HG03460 (cell line): ENCODE data around the gene MCM8.

Source experiments
- ATAC-seq: cut with Tn5 transposase; IDR thresholded peaks from one replicate; pipeline ENCODE4 v1.9.1; 2021; ENCODE audit not compliant: unreplicated experiment

The MCM8 gene

GRCh38 chr20:5945963-5946362, 4.5 kb upstream of the MCM8 start:
- ATAC-seq, result no peak

GRCh38 chr20:5947276-5947675, 3.2 kb upstream of the MCM8 start:
- no peak for ATAC-seq

DNA sequence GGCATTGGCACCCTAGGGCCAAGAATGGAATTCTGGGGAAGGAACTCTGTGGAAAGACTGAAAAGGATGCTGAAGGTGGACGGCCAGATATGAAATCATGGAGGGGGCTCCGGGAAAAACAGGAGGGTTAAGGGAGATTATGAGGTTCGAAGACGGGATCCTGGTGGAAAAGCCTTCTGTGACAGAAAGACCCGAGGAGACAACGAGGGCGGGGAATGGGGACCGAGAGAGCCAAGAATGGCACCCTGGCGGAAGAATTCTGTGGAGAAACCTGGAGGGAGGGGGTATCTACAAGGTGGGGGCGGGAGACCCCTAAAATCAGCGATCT, 545 bp upstream of the MCM8 start:
- no peak for ATAC-seq

DNA sequence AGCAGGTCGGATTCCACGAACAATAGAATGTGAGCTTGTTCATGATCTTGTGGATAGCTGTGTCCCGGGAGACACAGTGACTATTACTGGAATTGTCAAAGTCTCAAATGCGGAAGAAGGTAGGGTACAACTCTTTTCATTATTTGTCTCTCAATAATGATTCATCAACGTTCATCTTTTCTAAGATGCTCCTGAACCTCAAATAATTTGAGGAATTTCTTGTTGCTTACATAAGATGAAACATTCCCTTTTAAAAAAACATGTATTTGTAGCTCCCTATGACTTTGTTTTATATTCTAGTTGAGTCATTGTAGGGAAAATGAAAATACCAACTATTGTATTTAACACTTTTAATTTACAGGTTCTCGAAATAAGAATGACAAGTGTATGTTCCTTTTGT, 17.0 kb downstream of the MCM8 start:
- ATAC-seq, result no peak

- no peak for ATAC-seq
These were observed 18.0 kb downstream of the MCM8 start for GRCh38 chr20:5968462-5968861.

GRCh38 chr20:5969348-5969935, 19.0 kb downstream of the MCM8 start:
- ATAC-seq, result no peak

DNA sequence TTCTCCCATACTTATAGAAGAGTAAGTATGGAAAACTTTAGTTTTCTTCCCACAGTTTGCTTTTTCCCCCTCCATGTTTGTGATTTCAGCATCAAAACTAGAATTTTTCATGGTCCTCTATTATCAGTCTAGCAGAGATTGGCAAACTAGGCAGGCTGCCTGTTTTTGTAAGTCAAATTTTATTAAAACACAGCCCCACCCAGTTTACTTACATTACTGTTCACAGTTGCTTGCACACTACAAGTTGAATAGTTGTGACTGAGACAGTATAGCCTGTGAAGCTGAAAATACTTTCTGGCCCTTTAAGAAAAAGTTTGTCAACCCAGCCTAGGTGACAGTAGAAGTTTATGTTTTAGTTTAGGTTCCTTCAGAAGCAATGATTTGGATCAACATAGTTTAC, 19.5 kb downstream of the MCM8 start:
- ATAC-seq, result no peak

GRCh38 chr20:5970381-5970780, 19.9 kb downstream of the MCM8 start:
- ATAC-seq, result no peak

DNA sequence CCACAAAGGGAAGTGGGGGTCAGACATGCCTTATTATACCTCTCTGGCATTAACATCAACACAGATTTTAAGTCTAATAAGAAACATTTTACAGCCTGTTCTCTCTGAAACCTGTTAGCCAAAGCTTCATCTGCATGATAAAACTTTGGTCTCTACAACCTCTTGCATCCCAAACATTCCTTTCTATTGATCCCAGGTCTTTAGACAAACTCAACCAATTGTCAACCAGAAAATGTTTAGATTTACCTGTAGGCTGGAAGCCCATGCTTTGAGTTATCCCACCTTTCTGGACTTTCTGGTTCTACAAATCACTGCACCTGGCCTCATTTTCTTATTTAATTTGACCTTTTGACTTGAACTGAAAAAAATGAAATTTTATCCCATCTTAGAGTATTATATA, 20.8 kb downstream of the MCM8 start:
- ATAC-seq, result no peak

- no peak for ATAC-seq
These were observed 22.7 kb downstream of the MCM8 start for GRCh38 chr20:5973172-5973571.

DNA sequence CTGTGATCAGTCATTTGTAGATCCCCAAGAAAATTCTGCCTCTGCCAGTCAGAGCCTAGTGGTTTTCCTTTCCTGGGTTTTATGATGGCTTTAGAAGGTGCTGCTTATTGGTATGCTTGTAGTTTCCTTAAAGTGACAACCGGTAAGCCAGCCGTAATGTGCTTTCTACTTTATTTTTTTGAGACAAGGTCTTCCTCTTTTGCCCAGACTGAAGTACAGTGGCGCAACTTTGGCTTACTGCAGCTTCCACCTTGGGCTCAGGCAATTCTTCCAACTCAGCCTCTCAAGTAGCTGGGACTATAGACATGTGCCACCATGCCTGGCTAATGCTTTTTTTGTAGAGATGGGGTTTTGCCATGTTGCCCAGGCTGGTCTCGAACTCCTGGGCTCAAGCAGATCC, 23.5 kb downstream of the MCM8 start:
- ATAC-seq, result no peak

DNA sequence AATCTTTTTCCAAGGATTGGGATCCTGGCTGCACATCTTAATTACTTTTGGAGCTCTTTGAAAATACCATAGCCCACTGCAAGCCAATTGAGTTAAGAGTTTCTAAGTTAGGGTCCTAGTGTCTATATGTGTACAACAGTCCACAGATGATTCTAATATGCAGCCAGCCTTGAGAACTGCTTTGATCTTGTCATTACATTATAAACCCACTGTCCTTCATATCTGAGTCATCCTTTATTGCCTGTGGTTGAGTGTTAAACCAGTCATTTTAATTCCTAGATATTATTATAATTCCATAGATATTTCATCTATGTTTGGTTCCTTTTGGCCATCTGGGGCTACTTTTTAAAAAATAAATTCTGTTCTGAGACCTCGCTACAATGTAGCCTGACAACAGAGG, 24.1 kb downstream of the MCM8 start:
- ATAC-seq, result no peak

GRCh38 chr20:5975778-5976177, 25.3 kb downstream of the MCM8 start:
- ATAC-seq, result no peak

GRCh38 chr20:5977223-5977622, 26.8 kb downstream of the MCM8 start:
- ATAC-seq, result no peak

DNA sequence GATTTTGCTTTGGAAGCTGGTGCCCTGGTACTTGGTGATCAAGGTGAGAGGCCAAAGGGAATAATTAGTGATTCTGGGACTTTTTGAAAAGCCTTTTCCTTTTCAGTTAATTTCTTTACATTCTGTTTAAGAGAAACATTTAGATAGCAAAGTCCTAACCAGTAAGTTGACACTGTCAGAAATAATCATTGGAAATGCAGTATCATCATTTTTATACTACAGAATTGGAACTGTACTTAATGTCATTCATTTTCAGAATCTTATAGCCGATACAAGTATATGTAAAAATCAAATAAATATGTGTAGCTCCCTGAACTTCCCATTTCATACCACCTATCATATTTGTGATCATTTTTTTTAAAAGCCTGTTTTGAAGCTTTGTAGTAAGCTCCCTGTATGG, 27.5 kb downstream of the MCM8 start:
- no peak for ATAC-seq

- no peak for ATAC-seq
These were observed 29.3 kb downstream of the MCM8 start for GRCh38 chr20:5979801-5980200.

DNA sequence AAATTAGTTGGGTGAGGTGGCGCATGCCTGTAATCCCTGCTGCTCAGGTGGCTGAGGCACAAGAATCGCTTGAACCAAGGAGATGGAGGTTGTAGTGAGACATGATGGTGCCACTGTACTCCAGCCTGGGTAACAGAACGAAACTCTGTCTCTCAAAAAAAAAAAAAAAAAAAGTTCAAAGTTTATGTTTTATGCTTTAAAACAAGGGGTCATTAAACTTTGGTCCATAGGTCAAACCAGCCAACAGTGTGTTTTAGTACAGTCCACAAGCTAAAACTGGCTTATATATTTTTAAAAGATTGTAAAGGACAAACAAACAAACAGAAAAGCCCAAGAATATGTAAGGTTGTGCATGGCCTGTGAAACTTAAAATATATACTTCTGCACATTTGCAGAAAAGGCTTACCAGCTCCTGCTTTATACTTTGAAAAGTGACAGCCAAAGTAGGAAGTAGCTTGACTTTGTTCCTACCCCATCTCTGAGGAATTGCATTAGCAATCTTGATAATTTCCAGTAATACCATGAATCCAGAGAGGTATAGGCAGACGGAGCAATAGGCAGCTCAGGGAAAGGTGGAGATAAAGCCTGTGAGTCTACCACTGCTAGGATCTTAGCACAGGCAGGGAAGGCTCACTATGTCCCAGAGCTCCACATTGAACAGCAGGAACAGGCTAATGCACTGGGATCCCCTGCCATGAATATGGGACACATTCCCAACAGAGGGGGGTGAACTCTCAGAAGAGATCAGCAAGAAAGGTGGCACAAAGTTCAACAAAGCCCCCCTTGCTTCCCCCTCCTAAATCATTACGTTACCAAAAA, 30.5 kb downstream of the MCM8 start:
- ATAC-seq, result no peak

DNA sequence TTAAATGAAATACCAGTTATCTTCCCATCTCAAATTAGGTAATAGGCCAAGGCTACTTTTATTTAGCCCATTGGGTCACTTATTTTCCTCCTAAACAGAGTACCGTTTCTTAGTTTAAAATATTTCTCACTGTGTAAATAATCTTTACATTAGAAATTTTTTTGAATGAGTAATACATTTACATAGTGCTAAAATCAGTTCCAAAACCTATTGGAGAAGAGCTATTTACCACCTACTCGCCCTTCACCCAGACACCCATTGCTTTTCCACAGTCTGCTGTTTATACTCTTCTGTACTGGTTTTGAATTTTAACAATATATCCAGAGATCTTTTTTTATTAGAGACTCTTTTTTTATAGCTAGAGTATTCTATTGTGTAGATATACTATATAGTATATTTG, 36.9 kb downstream of the MCM8 start:
- ATAC-seq, result no peak

- no peak for ATAC-seq
These were observed 39.1 kb downstream of the MCM8 start for GRCh38 chr20:5989539-5989938.

- no peak for ATAC-seq
These were observed 40.5 kb downstream of the MCM8 start for GRCh38 chr20:5990946-5991345.

DNA sequence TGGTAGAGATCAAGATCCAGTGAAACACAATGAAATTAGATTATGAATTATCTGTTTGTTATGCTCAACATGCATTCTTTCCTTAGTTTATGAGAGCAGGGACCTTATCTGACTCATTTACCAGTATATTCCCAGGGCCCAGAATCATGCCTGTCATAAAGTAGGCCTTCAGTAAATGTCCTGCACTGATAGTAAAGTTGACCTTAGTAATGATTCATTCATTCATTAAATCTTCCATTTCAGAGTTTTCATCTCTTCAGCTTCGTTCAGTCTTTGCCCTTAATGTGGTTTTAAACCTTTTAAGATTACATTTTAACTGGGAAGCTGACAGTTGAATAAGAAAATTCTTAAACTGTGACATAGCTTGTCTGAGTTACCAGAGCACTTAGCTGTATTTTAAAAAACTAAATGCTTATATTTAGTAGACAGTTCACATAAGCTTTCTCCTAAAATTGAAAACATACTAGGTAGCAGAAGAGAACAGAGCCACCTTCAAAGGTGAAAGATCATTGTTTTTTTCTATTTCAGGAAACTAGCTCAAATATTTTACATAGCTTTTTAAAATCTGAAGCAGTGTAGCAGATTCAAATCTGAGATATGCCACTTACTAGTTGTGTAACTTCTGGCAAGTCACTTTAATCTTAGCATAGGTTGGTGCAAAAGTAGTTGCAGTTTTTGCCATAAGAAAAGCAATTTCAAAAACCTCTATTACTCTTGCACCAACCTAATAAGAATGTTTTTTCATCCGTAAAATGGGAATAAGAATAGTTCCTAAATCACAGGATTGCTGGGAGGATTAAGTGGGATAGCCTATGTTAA, 41.4 kb downstream of the MCM8 start:
- ATAC-seq, result no peak

DNA sequence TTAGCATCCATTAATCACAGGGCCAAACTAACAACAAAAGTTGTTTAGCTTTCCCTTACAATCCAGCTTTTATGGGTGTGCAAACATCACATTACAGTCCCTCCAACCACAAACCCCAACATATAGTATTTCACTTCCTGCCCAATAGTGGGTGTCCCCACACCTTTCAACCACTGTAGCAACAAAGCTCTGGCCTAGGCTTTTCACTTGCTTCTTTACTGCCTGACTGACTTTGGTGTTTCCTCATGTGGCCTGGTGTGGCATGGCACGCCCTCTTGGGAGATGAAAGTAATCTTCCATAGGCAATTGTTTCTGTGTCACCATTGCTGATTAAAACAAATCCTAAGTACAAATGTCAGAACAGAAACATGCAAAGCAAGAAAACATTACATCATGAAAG, 46.3 kb downstream of the MCM8 start:
- ATAC-seq, result peak; percentile 96
